ENCODE data around the gene HEXD.

The HEXD gene

DNA sequence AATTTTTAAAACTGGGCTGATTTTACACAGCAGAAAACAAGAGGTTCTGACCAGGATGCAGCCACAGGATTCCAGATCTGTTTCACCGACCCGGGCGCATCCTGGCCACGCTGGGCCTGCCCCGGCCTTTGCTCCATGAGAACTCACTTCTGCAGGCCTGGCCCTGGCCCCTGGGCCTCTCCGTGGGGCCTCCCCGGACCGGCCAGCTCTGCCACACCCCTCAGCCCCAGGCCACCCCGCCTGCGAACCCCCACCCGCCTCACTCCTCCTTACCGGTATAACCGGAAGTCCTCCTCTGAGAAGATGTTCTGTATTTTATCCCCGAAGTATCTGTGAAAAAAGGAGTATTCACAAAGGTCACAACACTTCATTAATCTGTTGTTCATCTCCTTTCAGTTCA is 13.1 kb upstream of the HEXD start:
- DNase-seq (ENCODE audit: low read depth, low spot score): no peak
- CTCF ChIA-PET: interaction anchor here (1.3 kb wide), 1 partner anchor 10 kb away, joined by 5 read pairs; no protein-coding TSS in a partner anchor
- TF ChIP-seq, protein P1, sequence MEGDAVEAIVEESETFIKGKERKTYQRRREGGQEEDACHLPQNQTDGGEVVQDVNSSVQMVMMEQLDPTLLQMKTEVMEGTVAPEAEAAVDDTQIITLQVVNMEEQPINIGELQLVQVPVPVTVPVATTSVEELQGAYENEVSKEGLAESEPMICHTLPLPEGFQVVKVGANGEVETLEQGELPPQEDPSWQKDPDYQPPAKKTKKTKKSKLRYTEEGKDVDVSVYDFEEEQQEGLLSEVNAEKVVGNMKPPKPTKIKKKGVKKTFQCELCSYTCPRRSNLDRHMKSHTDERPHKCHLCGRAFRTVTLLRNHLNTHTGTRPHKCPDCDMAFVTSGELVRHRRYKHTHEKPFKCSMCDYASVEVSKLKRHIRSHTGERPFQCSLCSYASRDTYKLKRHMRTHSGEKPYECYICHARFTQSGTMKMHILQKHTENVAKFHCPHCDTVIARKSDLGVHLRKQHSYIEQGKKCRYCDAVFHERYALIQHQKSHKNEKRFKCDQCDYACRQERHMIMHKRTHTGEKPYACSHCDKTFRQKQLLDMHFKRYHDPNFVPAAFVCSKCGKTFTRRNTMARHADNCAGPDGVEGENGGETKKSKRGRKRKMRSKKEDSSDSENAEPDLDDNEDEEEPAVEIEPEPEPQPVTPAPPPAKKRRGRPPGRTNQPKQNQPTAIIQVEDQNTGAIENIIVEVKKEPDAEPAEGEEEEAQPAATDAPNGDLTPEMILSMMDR (IDR thresholded peaks at IDR 0.05; ENCODE audit: insufficient read depth, low read length, missing control alignments): no peak
- POLR2A ChIA-PET: no interaction called here
- no peak overlapping the region for H3K4me3 ChIP-seq (ENCODE audit: low read depth, low read length)

DNA sequence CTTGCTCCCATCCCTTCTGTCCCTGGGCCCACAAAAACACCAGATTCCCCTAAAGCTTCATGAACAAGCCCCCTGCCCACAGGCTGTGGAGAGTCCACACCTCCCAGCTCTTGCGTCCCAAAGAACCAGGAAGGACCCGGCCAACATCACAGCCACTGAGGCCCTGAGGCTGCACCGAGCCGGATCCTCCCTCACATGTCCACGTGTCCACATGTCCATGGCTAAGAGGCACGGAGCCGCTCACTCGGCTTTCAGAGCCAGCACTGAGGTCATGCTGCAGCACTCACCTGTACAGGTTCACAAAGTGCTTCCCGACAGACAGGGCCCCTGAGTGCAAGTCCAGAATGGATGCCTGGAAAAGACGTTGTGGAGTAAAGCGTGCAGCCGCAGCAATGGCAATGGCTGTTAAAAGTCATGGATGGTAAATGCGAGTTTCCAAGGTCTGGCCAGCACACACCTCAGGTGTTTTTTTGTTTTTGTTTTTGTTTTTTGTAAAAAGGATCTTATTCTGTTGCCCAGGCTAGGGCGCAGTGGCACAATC is 11.9 kb upstream of the HEXD start:
- no peak for DNase-seq (ENCODE audit: low read depth, low spot score)
- TF ChIP-seq, protein P1 (IDR thresholded peaks at IDR 0.05; ENCODE audit: insufficient read depth, low read length, missing control alignments): no peak
- H3K4me3 ChIP-seq (ENCODE audit: low read depth, low read length): no peak overlapping the region
- POLR2A ChIA-PET: no interaction called here
- CTCF ChIA-PET: interaction anchor here (2.0 to 3.3 kb wide), 2 partner anchors 11 to 55 kb away, joined by 8 to 12 read pairs; no protein-coding TSS in a partner anchor

DNA sequence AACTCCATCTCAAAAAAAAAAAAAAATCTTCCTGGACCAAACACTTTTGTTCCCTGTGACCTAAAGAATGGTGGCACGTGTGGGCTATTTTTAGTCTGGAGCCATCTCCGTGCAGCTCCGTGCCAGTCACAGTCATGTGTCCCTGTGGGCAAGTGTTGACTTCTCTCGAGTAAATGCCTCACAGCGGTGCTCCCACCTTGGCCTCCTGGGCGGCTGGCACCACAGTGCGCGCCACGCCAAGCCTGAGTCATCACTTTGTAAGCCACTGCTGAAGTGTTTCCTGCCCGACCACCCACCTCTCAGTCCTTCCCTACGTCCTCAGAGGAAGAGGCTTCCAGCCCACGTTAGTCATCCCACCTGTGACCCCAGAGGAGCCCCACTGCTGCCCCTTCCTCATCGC is 10.9 kb upstream of the HEXD start:
- ChIA-PET POLR2A (no interaction called here), CTCF (interaction anchor here (0.9 to 3.3 kb wide), 3 partner anchors 10 to 56 kb away, joined by 3 to 12 read pairs (median 8); no protein-coding TSS in a partner anchor)
- H3K4me3 ChIP-seq (ENCODE audit: low read depth, low read length): no peak overlapping the region
- DNase-seq (ENCODE audit: low read depth, low spot score): no peak
- TF ChIP-seq, protein P1 (IDR thresholded peaks at IDR 0.05; ENCODE audit: insufficient read depth, low read length, missing control alignments): no peak

DNA sequence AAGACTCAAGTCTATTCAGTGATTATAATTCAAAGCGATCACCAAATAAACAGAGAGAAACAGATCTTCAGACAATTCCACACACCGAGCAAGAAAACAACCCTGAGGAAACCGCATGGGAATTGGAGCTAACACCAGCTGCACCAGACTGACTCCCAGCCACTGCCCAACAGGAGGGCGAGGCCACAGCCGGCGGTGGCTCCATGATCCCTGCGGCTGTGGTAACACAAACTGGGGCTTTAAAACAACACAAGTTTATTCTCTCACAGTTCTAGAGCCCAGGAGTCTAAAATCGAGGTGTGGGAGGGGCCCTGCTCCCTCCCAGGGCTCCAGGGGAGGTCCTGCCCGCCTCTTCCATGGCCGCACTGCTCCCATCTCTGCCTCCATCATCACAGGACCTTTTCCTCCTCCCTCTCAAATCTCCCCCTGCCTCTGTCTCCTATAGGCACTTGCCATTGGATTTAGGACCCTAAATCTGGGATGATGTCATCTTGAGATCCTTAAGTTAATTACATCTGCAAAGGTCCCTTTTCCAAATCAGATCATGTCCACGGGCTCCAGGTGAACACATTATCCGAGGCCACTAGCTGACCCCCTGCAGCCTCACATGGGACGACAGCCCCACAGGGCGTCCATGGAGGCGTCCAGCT is 9.7 kb upstream of the HEXD start:
- TF ChIP-seq, protein P1 (IDR thresholded peaks at IDR 0.05; ENCODE audit: insufficient read depth, low read length, missing control alignments): no peak
- DNase-seq (ENCODE audit: low read depth, low spot score): no peak
- ChIA-PET CTCF (interaction anchor here (2.0 to 3.3 kb wide), 2 partner anchors 8 to 57 kb away, joined by 8 to 12 read pairs; no protein-coding TSS in a partner anchor), POLR2A (interaction anchor here (1.2 kb wide), 1 partner anchor 180 kb away, joined by 3 read pairs; the partner anchor contains the start of gene SLC16A3)
- H3K4me3 ChIP-seq (ENCODE audit: low read depth, low read length): no peak overlapping the region

DNA sequence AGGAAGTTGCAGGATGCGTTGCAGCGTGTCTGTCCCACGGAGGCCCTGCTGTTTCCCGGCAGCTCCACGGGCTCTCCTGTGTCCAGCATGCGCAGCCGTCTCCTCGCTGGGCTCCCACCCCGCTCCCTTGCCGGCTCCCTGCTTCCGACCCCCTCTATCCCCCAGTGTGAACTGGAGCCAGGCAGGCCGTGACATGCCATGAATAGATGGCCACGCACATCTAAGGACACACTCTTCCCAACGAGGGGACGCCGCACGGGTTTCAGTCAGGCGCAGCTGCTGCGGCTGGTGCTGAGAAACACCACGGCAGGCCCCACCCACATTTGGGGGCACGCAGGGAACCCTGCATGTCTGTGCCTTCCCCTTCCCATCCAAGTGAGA is 9.2 kb upstream of the HEXD start:
- DNase-seq (ENCODE audit: low read depth, low spot score): no peak
- ChIA-PET CTCF (interaction anchor here (6.6 kb wide), 1 partner anchor 58 kb away, joined by 84 read pairs; no protein-coding TSS in a partner anchor), POLR2A (interaction anchor here (1.2 kb wide), 1 partner anchor 180 kb away, joined by 3 read pairs; the partner anchor contains the start of gene SLC16A3)
- TF ChIP-seq, protein P1 (IDR thresholded peaks at IDR 0.05; ENCODE audit: insufficient read depth, low read length, missing control alignments): no peak
- H3K4me3 ChIP-seq (ENCODE audit: low read depth, low read length): no peak overlapping the region

DNA sequence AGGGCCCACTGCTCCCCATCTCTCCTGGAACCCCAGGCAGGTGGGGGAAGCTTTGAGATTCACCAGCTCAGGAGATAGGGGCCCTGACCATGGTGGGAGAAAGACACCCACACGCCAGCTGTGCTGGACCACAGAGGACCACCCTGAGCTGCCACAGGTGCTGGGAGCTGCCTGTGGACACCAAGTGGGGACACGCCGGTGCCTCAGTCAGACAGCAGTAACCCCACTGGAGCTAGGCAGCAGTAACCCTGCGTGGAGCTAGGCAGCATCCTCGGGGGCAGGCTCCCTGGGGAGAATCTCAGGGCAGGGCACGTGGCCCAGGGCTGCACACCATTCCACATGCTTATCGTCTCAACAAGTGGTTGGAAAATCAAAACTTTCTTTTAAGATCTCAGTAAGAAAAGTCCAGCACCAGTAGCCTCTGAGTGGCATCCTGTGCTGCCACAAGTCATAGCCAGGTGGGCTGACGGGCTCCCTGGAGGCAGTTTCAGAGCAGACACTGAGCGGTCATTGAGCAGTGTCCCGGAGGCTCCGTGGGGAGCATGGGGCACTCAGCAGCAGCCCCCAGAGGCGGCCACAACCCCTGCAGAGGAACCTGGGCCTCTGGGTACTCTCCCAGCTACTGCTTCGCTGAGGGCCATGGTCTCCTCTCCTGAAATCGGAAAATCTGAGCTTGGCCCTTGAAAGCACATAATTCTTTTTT is 8.0 kb upstream of the HEXD start:
- CTCF ChIA-PET: interaction anchor here (1.3 to 6.6 kb wide), 2 partner anchors 54 to 59 kb away, joined by 4 to 84 read pairs; no protein-coding TSS in a partner anchor
- TF ChIP-seq, protein P1 (IDR thresholded peaks at IDR 0.05; ENCODE audit: insufficient read depth, low read length, missing control alignments): no peak
- POLR2A ChIA-PET: no interaction called here
- no peak for DNase-seq (ENCODE audit: low read depth, low spot score)
- no peak overlapping the region for H3K4me3 ChIP-seq (ENCODE audit: low read depth, low read length)

All from AG04449 (cell line).